PFSK-1 (cell line): ENCODE measurements around the gene PLSCR1.

Source experiments
- FOXP2 ChIP-seq: optimal IDR thresholded peaks from 2 replicates; pipeline ENCODE3; 2011; ENCODE audit warnings: borderline replicate concordance, control low read depth, inconsistent platforms; ENCODE audit not compliant: insufficient read depth; ENCODE audit errors: extremely low read length, extremely low read depth
- POLR2AphosphoS5 ChIP-seq: IDR thresholded peaks from 2 replicates; pipeline ENCODE4 v1.6.1; 2012; ENCODE audit warnings: low read depth, mild to moderate bottlenecking, control low read depth, low read length, moderate library complexity
- REST ChIP-seq, 2 experiments: IDR thresholded peaks; 2 replicates each; pipeline versions ENCODE4 v1.6.1 to v1.8.0; 2011 to 2012; ENCODE audit warnings: low read depth in 2 of 2, low read length in 2 of 2, control low read depth in 1 of 2, inconsistent platforms in 1 of 2, mild to moderate bottlenecking in 1 of 2, moderate library complexity in 1 of 2; ENCODE audit not compliant: insufficient read depth in 1 of 2
- SIN3A ChIP-seq: IDR thresholded peaks from 2 replicates; pipeline ENCODE4 v1.6.1; 2012; ENCODE audit warnings: mild to moderate bottlenecking, low read length, moderate library complexity, borderline replicate concordance; ENCODE audit not compliant: insufficient read depth
- TAF1 ChIP-seq: IDR thresholded peaks from 2 replicates; pipeline ENCODE4 v1.6.1; 2012; ENCODE audit warnings: low read length, control low read depth, borderline replicate concordance; ENCODE audit not compliant: insufficient read depth

GRCh38 chr3:146539315-146539714, 5.1 kb downstream of the PLSCR1 start:
- TF ChIP-seq POLR2AphosphoS5 (no peak), REST (IDR thresholded peaks at IDR 0.05; ENCODE audit: insufficient read depth in 1 of 2, low read depth in 2 of 2, low read length in 2 of 2) (no peak), SIN3A (no peak), FOXP2 (no peak), TAF1 (no peak)
